ENCODE measurements around the gene TSPOAP1. TPM values are rescaled to one million over a fixed set of nuclear protein-coding genes. Genes with fewer than 3 reads are reported as not detected.

Gene TSPOAP1
- total and polyA plus RNA-seq, 2 of the 4 experiments (the other 2 are of a cell fraction) = 0.90 to 1.6 TPM

DNA sequence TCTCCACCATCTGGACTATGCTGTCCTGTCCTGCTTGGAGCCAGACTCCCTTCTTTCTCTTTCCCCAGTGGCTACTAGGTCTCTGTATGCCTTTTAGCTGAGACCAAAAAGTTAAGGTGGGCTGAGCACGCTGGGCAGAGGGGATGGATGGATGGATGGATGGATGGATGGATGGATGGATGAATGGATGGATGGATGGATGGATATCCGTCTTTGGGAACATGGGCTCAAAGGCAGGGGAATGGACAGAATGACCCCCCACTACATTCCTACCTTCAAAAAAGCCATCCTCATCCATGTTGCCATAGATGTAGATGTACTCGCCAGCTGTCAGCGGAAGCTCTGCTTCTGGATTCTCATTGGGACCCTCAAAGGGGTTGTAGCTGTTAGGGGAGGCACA is 12.8 kb downstream of the TSPOAP1 start:
- in situ Hi-C loops (cut with MboI; ENCODE audit: low sequenced_read_pairs) = loop anchor here (5.0 kb wide), 2 partner anchors 102 to 132 kb away; partner anchors contain the start of gene RNF43
- intact Hi-C loops (cut with micrococcal nuclease) = loop anchor here (2.0 kb wide), 1 partner anchor 37 kb away; the partner anchor contains the start of gene SUPT4H1
- no peak overlapping the region for H3K4me3 ChIP-seq (ENCODE audit: insufficient read depth, low read depth, low read length)

More for the DNA sequence above, 12.8 kb downstream of the TSPOAP1 start:
- no peak for DNase-seq
- no peaks in the 10 kb centered on the region for H3K9me1 ChIP-seq (ENCODE audit: insufficient read depth, low read length)
- H4K5ac ChIP-seq (ENCODE audit: low read depth, low read length) = no peak overlapping the region
- no peaks in the 10 kb centered on the region for H3K27me3 ChIP-seq (ENCODE audit: control insufficient read depth, insufficient read depth, low read length)
- H3K23ac ChIP-seq (ENCODE audit: low read depth, low read length) = no peak overlapping the region
- no peak overlapping the region for H3K4me2 ChIP-seq (ENCODE audit: low read depth, low read length)
- ChIA-PET POLR2A (ENCODE audit: unreplicated experiment) (no interaction called here), CTCF (no interaction called here)
- H2BK120ac ChIP-seq (ENCODE audit: low read depth, low read length) = no peak overlapping the region
- no peak overlapping the region for H3K4ac ChIP-seq (ENCODE audit: low read depth, low read length)
- H3K18ac ChIP-seq (ENCODE audit: low read depth, low read length) = no peak overlapping the region
- H2AFZ ChIP-seq (replicated peaks; ENCODE audit: low read length, poor library complexity) = peak overlapping the region; percentile 32
- H2BK20ac ChIP-seq (ENCODE audit: low read depth, low read length) = no peak overlapping the region
- H3K14ac ChIP-seq (replicated peaks; ENCODE audit: low read depth, low read length) = no peak overlapping the region
- no peak overlapping the region for H2BK5ac ChIP-seq (ENCODE audit: low read depth, low read length, poor library complexity, severe bottlenecking)
- no peaks in the 10 kb centered on the region for H3K9me3 ChIP-seq (ENCODE audit: control insufficient read depth, insufficient read depth, low read length)
- ATAC-seq (ENCODE audit: low read depth) = no peak
- no peak overlapping the region for H2AK9ac ChIP-seq (replicated peaks; ENCODE audit: low read depth, low read length, poor library complexity)
- H2AK5ac ChIP-seq (ENCODE audit: low read depth, low read length) = no peak overlapping the region
- dilution Hi-C loops (cut with HindIII; ENCODE audit: low sequenced_read_pairs, unreplicated experiment) = no loop called here
- no peak overlapping the region for H3K9ac ChIP-seq (ENCODE audit: low read depth, low read length)
- no peaks in the 10 kb centered on the region for H4K20me1 ChIP-seq (ENCODE audit: insufficient read depth, low read length)
- no peak overlapping the region for H2BK15ac ChIP-seq (ENCODE audit: low read depth, low read length)
- no peak overlapping the region for H3K27ac ChIP-seq (ENCODE audit: insufficient read depth, low read length)
- H4K8ac ChIP-seq (ENCODE audit: low read depth in 2 of 2, low read length in 2 of 2) = no peak overlapping the region
- no peak overlapping the region for H4K91ac ChIP-seq (ENCODE audit: insufficient read depth, low read depth, low read length)
- no peaks in the 10 kb centered on the region for H3K4me1 ChIP-seq (ENCODE audit: control insufficient read depth, insufficient read depth, low read length)
- no peaks in the 10 kb centered on the region for H3K79me1 ChIP-seq (ENCODE audit: low read depth in 1 of 2, low read length in 2 of 2)
- no TSS peak for BruUV-seq (replicated peaks)
- no peak for TF ChIP-seq CEBPB (IDR thresholded peaks at IDR 0.05; ENCODE audit: low read depth, low read length)
- TF ChIP-seq, protein P1, sequence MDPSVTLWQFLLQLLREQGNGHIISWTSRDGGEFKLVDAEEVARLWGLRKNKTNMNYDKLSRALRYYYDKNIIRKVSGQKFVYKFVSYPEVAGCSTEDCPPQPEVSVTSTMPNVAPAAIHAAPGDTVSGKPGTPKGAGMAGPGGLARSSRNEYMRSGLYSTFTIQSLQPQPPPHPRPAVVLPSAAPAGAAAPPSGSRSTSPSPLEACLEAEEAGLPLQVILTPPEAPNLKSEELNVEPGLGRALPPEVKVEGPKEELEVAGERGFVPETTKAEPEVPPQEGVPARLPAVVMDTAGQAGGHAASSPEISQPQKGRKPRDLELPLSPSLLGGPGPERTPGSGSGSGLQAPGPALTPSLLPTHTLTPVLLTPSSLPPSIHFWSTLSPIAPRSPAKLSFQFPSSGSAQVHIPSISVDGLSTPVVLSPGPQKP (IDR thresholded peaks at IDR 0.05; ENCODE audit: borderline replicate concordance, low read depth, low read length) = no peak
- TF ChIP-seq BHLHE40 (IDR thresholded peaks at IDR 0.05; ENCODE audit: low read depth, low read length) = no peak
- TF ChIP-seq, protein P2, sequence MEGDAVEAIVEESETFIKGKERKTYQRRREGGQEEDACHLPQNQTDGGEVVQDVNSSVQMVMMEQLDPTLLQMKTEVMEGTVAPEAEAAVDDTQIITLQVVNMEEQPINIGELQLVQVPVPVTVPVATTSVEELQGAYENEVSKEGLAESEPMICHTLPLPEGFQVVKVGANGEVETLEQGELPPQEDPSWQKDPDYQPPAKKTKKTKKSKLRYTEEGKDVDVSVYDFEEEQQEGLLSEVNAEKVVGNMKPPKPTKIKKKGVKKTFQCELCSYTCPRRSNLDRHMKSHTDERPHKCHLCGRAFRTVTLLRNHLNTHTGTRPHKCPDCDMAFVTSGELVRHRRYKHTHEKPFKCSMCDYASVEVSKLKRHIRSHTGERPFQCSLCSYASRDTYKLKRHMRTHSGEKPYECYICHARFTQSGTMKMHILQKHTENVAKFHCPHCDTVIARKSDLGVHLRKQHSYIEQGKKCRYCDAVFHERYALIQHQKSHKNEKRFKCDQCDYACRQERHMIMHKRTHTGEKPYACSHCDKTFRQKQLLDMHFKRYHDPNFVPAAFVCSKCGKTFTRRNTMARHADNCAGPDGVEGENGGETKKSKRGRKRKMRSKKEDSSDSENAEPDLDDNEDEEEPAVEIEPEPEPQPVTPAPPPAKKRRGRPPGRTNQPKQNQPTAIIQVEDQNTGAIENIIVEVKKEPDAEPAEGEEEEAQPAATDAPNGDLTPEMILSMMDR (conservative IDR thresholded peaks at IDR 0.05; ENCODE audit: low read depth, low read length) = no peak
- TF ChIP-seq NFE2L2 (IDR thresholded peaks at IDR 0.05; ENCODE audit: low read depth, low read length) = no peak
- TF ChIP-seq FOS (IDR thresholded peaks at IDR 0.05; ENCODE audit: low read depth, low read length) = no peak
- no peak for TF ChIP-seq RAD21 (IDR thresholded peaks at IDR 0.05; ENCODE audit: low read length)
- no peak for TF ChIP-seq RCOR1 (IDR thresholded peaks at IDR 0.05; ENCODE audit: insufficient replicate concordance, low read length)
- no peak for TF ChIP-seq MAZ (IDR thresholded peaks at IDR 0.05; ENCODE audit: borderline replicate concordance, low read depth, low read length)
- no peak for TF ChIP-seq MAFK (IDR thresholded peaks at IDR 0.05; ENCODE audit: low read depth, low read length)
- no peak for TF ChIP-seq MXI1 (IDR thresholded peaks at IDR 0.05; ENCODE audit: borderline replicate concordance, low read depth, low read length)
- no peak overlapping the region for H3K56ac ChIP-seq (ENCODE audit: extremely low read depth, insufficient read depth, low read length)
- WGBS, 2 experiments (ENCODE audit: extremely low coverage in 2 of 2, insufficient read length in 1 of 2) = no CpG with 5 or more reads among the region's 4 CpGs
- H3K36me3 ChIP-seq (ENCODE audit: control insufficient read depth, insufficient read depth, low read length) = no peaks in the 10 kb centered on the region

All from IMR-90 (cell line).